ENCODE data around the gene ZNF385D.

GRCh38 chr3:21738283-21738682 lies 12.7 kb downstream of the ZNF385D start:
- TF ChIP-seq CTCF (IDR thresholded peaks at IDR 0.05; ENCODE audit: low read depth, low read length) (no peak), MAX (IDR thresholded peaks at IDR 0.05; ENCODE audit: low read depth, low read length) (no peak), POLR2A (IDR thresholded peaks at IDR 0.05; ENCODE audit: extremely low read depth, insufficient read length) (no peak)

All from NB4 (cell line).